ENCODE results near the gene EPS8L1.

EPS8L1 gene

GRCh38 chr19:55080968-55081769 is 5.5 kb downstream of the EPS8L1 start:
- DNase-seq = no peak

GRCh38 chr19:55081770-55082019 is 6.0 kb downstream of the EPS8L1 start:
- no peak for DNase-seq

- DNase-seq = peak; percentile 21
Observed at GRCh38 chr19:55082020-55082851, 6.6 kb downstream of the EPS8L1 start.

- no peak for DNase-seq
Observed at GRCh38 chr19:55083004-55083850, 7.6 kb downstream of the EPS8L1 start.

- DNase-seq = no peak
Observed at GRCh38 chr19:55084416-55084815, 8.7 kb downstream of the EPS8L1 start.

GRCh38 chr19:55085923-55086715 is 10.4 kb downstream of the EPS8L1 start:
- DNase-seq = no peak

GRCh38 chr19:55086730-55087541 is 11.3 kb downstream of the EPS8L1 start:
- DNase-seq = peak; percentile 93

GRCh38 chr19:55087542-55087901 is 11.9 kb downstream of the EPS8L1 start:
- no peak for DNase-seq

- no peak for DNase-seq
Observed at GRCh38 chr19:55088021-55088451, 12.4 kb downstream of the EPS8L1 start.

- peak; percentile 77 for DNase-seq
Observed at GRCh38 chr19:55088543-55089341, 13.1 kb downstream of the EPS8L1 start.

GRCh38 chr19:55089342-55089944 is 13.8 kb downstream of the EPS8L1 start:
- no peak for DNase-seq

- no peak for DNase-seq
Observed at GRCh38 chr19:55090564-55090963, 14.9 kb downstream of the EPS8L1 start.

- no peak for DNase-seq
Observed at GRCh38 chr19:55091126-55091910, 15.6 kb downstream of the EPS8L1 start.

- no peak for DNase-seq
Observed at GRCh38 chr19:55091955-55092354, 16.3 kb downstream of the EPS8L1 start.

GRCh38 chr19:55092423-55093318 is 17.0 kb downstream of the EPS8L1 start:
- DNase-seq = no peak

GRCh38 chr19:55094456-55095259 is 19.0 kb downstream of the EPS8L1 start:
- no peak for DNase-seq

GRCh38 chr19:55095260-55096060 is 19.8 kb downstream of the EPS8L1 start:
- DNase-seq = no peak

Data from NCI-H1048 (cell line).